GM18909 (cell line): Measurements from ENCODE around the gene EPG5.

Experiments
- ATAC-seq: cut with Tn5 transposase; IDR thresholded peaks from one replicate; pipeline ENCODE4 v1.9.1; 2021; ENCODE audit warnings: mild to moderate bottlenecking; ENCODE audit not compliant: unreplicated experiment, poor library complexity

Gene EPG5

DNA sequence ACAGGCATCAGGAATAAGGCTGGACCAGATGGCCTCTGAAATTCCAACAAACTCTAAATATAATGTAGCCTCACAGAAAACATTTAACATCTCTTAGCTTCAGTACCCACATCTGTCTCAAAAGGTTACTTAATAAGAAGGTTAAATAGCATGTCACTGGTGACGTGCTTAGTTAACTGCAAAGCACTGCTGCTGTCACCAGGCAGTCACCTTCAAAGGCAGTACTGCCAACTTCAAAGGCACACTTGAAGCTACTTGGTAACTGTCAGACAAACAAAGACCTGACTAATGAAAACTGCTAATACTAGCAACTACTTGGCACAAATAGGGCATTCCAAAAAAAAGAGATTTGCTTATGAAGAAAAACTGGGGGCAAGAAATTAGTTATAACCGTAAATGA lies 36.2 kb downstream of the EPG5 start:
- no peak for ATAC-seq

DNA sequence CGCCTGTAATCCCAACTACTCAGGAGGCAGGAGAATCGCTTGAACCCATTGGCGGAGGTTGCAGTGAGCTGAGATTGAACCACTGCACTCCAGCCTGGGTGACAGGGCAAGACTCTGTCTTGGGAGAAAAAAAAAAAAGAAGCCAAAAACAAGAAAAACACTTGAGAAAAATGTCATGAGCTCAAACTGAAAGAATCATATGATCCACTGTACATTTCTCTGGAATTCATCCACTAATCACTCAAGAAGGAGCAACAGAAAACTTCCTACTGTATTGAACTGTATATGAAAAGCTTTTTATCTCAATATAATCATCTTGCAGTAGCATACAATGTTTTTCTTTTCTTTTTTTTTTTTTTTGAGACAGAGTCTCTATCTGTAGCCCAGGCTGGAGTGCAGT lies 40.4 kb downstream of the EPG5 start:
- no peak for ATAC-seq

DNA sequence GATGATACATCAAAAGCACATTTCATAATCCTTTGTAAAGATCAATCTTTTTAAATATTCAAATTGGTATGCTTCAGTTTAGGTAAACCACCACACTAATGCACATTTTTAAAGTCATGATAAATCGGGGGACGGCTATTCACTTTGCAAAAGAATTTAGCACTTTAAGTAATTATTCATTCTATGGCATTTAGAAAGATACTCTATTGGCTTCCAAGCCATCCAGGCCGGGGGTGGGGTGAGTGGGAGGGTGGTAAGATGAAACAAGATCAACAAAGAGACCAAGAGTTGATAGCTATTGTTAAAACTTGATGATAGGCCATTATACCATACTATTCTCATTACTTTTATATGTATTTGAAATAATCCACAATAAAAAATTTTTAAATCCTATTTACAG lies 41.0 kb downstream of the EPG5 start:
- ATAC-seq: no peak

DNA sequence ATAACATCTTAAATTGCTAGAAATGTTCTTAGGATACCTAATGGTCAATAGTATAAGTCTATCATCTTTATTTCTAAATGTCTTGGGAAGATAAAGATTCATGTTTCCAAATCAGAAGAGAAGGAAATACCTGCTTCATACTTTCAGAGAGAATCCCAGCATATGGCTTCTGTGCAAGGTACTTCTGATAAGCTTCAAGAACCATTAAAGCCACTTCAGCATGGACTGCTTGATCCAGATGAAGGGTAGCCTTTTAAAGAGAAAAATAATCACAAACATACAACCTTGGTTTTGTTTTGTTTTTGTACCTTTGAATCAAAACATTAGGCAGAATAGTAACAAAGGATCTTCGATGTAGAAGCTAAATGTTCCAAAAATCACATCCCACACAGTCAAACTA lies 44.0 kb downstream of the EPG5 start:
- no peak for ATAC-seq

DNA sequence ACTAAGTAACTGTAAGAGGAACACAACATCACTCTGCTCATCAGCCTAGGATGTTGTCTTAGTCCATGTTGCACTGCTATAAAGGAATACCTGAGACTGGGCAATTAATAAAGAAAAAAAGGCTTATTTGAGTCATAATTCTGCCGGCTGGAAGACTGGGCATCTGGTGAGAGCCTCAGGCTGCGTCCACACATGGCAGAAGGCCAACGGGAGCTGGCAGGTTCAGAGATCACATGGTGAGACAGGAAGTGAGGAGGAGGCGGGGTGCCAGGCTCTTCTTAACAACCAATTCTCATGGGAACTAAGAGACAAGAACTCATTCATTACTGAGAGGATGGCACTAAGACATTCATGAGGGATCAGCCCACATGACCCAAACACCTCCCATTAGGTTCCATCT lies 46.8 kb downstream of the EPG5 start:
- no peak for ATAC-seq

DNA sequence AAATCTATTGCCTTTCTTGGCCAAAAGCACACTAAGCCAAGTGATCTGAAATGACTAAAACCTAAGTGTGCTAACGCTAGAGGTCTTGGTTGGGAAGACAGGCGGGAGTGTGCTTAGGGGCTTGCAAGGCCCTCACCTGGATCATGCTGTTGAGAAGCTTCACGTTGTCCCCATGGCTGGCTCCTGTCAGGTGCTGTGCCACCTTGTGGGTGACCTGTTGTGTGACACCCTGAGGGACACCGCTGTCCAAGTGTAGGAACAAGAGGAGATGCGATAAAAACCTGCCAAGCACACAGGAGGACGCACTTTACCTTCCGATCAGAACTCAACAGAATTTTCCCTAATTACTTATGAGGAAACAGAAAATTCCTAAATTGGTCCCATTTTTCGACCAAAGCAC lies 50.8 kb downstream of the EPG5 start:
- no peak for ATAC-seq

DNA sequence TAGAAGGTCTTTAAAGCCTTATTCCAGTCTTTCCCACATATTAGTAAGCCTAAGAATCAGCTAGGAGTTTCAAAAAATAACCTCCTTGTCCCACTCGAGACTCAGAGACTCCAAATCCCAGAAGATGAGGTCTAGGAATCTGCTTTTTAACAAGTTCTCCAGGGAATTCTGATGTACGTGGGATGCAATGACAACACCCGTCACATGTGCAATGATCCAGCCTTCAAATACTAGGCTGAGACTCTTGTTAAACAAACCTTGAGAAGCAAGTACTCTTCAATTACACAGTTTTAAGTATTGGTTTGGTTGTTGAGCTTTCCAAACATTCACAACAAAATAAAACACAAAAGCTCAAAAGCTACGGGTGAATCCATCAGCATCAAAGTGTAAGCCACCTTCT lies 53.9 kb downstream of the EPG5 start:
- ATAC-seq: no peak

DNA sequence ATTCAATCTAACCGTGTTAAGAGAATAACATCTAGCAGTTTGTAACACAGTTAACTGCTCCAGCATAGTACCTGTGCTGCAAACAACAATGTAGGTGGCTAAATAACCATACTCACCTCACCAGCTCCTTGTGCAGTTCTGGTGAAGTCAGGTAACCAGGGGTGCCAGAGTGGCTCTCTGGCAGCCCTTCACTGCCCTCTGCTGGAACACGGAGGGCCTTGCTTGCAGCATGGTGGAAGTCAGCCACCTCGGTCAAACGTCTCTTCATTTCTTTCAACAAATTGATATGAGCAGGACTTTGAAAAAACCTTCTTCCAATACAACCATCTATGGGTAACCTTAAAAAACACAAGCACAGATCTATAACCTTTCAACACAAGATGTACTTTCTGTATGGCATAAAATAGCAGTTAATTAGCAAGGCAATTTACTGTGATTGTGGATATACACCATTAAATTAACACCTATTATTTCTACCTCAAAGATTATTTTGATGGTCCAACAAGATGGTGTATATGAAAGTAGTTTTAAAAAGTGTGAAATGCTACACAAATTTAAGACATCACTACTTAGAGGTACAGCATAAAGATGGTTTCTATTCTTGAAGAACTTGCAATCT lies 56.6 kb downstream of the EPG5 start:
- ATAC-seq: peak; percentile 85

DNA sequence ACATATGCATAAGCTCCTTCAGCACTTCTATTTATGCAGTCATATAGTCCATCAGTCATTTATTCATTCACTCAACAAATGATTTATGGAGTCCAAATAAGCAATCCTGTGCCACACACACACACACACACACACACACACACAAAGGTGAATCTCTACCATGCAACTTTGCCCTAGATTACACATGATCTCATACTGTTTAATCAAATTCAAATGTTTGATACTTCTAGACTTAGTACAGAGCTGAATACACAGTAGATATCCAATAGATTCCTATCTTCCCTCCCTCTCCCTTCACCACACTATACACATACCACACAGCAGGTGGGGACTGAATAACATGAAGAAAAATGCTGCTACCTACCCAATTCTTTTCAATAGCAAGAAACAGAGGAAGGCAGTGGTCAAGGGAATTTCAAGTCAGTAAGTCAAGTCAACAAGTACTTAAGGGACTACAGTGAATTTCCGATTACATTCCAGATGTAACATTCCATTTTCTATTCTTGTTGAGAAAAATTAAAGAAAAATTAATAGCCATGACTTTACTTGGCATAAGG lies 65.4 kb downstream of the EPG5 start:
- ATAC-seq: no peak

DNA sequence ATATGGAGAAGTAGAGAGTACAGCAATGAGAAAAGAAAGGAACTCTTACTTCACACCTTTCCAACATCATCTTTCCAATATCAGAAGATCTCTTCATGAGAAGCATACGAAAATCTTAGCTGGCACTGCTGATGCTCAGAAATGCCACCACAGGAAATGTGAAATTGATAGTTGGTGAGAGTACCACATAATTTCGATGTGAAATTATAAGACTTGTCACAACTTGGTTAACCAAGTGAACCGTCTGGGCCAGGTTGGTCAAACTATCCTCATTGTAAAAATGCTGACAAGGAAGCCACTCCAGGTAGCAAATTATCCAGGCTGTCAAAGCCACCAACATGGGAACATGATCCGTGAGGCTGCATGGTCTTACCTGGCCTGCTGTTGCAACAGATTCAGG lies 66.5 kb downstream of the EPG5 start:
- ATAC-seq: no peak

DNA sequence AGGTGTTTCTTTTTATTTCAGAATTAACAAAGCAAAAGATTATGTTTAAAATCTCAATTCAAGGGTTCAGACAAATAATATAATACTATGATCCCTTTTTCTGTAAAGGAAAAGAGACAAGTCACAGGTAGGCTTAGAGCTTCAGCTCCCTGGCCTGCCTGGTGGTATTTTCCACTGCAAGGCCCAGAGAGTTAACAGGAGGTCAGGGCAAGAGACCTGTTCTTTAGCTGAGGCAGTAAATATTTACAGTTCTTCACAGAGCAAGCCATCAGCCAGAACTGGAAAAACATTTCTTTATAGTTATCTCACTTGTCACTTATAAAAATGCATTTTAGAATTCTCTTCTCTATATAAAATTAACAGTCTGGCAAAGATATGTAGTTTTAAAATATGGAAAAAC lies 70.1 kb downstream of the EPG5 start:
- ATAC-seq: no peak

DNA sequence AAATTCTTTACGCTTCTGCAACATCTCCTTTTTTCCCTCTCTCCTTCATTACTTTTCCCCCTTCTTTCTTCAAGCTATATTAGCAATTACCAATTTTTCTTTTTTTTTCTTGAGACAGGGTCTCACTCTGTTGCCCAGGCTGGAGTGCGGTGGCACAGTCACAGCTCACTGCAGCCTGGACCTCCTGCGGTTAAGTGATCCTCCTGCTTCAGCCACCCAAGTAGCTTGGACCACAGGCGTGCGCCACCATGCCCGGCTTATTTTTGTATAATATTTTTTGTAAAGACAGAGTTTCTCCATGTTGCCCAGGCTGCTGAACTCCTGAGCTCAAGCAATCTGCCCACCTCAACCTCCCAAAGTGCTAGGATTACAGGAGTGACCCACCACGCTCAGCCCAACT lies 70.7 kb downstream of the EPG5 start:
- ATAC-seq: no peak

DNA sequence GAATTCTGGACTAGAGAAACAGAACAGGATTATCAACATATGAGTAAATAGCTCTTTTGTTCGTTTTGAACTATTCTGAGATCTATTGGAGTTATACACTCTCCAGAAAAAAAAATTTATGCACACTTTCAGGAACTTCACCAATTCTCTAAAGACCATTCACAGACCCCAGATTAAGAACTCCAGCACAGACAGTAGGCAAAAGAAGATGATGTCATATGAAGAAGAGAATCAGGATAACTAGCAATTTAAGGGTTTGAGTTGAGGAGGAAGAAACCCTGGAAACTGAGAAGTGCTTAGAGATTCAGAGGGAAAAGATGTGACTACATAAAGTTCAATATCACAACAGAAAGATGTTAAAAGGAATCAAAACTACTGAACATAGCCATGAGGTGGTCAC lies 71.8 kb downstream of the EPG5 start:
- ATAC-seq: no peak

DNA sequence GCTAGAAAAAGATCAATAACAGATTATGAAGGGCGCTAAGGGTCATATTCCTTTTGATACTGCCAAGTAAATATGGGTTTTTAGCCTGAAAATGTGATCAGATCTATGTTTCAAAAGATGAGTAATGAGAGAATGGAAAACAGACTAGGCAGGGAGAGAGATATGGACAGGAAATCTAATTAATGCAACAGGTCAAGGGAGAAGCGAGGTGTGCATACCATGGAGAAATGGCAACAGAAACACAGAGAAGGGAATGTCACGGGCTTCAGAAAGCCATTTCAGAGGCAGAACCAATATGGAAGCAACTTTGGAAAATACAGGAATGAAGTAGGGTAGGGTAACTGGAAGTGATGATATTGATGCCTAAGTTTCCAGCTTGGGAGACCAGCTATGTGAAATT lies 72.3 kb downstream of the EPG5 start:
- no peak for ATAC-seq

DNA sequence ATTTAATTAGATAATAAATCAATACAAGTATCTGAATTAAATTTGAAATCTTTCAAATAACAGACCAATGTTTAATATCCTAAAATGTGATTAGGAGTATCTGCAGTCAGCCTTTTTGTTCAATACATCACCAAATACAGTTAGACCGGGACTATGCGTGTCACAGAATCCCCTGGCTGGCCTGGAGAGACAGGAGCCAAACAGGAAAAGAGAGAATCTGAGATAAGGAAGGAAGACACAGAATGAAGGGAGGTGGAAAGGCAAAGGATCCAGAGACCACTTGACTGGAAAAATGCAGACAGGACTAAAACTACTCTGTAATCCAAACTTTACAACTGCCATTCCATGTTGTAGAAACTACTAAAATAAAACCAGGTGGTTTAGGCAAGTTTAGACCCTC lies 75.3 kb downstream of the EPG5 start:
- no peak for ATAC-seq

DNA sequence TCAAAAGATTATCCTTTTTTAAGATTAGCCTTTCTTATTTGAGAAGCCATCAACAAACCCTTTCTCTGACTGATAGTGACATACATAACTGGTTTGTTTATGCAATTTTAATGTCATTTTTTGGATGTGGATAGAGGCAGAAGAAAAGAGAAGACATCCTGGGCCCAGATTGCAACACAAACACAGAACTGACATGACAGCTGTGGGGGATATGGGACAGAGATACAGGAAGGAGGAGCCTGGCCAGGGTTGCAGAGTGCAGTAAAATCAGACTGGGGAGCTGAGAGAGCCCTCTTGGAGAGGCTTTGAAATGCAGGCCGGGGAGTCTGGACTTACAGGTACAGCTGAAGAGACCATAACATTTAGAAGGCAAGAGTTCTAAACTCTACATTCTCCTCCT lies 76.5 kb downstream of the EPG5 start:
- ATAC-seq: no peak

DNA sequence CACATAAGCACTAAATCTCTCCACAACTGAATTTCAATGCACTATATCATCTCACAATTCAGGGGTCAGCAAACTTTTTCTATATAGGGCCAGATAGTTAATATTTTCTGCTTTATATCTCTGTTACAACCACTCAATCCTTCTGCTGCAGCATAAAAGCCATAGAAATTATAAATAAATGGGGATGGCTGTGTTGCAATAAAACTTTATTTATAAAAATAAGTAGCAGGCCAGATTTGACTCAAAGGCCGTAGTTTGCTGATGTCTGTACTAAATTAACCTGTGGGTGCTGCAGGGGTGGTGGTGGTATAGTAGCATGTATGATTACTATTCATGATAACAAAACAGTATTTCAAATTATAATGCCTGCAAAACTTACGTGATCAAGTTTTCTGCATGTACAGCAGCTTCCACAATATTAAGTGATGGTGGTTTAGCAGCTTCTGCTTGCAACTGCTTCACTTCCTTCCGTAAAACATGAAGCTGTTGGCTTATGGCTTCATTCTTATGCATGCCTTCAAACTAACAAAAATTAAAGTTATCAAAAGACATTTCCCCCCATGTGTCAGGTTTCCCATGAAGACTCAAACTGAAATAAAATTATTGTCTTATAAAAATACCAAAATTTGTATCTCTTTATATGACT lies 77.6 kb downstream of the EPG5 start:
- no peak for ATAC-seq

DNA sequence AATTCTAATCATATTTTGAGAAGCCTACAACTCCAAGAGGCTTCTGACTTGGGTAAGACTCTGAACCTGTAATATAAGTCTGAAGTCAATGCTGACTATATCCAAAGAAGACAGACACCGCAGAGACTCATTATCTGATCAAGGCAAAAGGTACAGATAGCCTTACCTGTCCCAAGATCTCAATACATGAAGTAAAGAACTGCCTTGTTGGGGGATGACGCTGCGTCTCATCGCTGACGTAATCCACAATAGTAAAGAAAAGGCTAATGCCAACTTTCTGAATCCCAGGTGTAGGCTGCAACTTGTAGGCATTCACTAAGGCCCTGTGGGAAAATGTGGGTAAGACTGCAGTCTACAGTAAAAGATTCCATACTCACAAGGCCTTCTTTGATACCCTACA lies 79.5 kb downstream of the EPG5 start:
- ATAC-seq: no peak

DNA sequence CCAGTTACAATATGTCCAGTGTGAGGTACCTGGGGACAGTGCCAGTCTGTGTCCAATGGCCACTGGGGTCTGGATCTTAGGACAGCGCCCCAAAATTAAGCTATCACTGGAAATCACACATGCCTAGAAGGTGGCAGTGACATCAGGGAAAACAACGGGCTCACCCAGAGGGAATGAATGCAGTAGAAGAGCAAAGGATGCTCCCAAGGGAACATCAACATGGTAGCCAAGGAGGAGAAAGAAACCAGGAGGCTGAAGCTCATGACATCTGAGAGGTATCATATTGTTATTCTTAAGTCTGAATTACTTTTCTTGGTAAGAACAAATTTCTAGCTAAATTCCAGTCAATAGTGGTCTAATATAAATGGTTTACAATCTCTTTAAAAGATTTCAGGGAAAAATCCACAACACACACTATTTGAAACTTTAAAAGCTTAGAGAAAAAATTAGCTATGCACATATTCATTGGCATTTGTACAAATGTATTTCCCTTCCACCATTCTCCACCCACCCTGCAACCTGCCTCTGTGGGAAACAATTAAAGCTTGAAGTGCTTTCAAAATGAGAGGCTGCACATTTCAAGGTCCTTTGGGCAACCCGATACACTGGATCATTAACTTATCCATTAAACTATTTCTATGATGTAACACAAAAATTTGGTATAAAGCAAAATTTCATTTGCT lies 86.1 kb downstream of the EPG5 start:
- ATAC-seq: no peak

DNA sequence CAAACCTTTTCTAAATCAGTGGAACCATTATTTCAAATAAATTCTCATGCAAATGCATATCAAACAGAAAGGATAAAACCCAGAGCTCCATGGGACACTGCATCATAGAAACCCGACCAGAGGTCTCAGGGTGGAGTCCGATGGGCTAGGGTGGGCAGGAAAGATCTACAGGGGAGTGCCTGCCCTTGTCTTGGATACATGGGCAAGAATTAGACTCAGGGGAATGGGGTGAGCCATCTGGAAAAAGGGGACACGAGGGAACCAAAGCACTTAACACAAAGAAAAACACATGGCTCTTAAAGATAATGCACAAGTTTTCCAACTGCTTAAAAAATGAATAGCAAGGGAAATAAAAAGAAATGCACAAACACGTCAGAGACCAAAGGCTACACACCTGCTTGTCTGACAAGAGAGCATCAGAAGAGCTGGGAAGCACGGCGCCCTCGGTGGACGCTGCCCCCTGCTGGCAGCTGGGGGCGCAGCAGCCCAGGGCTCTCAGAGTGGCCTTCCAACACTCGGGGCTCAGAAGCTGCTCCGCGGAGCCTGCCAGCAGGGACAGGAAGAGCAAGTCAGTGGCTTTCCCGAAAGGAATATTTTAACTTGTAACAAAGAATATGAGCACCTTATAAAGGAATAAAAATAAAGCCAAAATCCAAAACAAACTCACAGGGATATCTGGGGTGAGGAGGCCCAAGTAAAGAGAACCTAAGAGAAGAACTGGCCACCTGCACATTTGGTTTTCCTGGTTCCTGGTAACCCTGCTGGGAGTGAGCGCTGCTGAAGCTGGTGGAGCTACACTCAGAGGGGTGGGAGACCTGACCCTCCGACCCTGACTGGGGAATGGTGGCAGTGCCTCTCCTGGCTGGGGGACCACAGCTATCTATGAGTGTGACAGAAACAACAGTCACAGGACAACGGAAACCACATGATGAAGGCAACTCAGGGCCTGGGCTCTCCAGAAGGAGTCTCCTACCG lies 87.2 kb downstream of the EPG5 start:
- ATAC-seq: peak; percentile 87

DNA sequence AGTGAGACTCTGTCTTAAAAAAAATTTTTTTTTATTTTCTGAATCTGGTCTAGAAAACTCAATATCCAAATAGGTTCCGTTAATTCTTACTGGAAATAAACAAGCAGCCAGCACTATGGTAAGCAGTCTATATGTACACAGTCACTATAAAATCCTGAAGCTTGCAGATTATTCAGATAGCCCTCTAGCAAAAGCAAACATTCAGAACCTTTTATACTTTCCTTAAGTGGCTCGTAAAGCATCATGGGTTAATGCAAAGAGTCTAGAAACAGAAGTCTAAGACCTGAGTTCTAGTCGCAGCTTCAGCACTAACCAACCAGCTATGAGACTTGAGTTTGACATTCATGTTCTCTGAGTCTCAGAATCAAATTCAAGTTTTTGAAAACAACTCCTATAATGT lies 89.7 kb downstream of the EPG5 start:
- ATAC-seq: no peak
